ENCODE results near the gene ARHGEF28.

Gene ARHGEF28

DNA sequence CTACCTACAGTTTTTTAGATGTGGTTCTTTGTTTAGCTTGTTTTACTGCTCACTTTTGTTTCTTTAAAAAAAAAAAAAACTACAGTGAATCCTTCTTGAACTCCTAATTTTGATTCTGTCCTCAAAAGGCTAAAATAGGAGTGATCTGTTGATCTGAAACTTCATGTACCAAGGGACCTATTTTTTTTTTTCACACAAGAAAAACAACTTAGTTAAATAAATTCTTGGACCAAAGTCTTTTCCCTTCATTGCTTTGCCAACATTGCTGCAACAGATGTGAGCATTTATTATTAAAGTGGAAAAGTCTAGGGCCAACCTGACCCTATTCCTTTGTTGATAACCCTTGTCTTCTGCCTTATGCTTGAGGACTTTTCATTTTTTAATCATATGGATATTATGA, 236.8 kb downstream of the ARHGEF28 start:
- Histone ChIP-seq H3K4me3 (ENCODE audit: low read depth, low read length) (no peak overlapping the region), H3K36me3 (peaks cover 47% of the 10 kb centered on the region), H3K9me3 (no peaks in the 10 kb centered on the region), H3K27me3 (no peaks in the 10 kb centered on the region), H3K4me1 (no peaks in the 10 kb centered on the region)
- DNase-seq, result no peak
- TF ChIP-seq, protein P1, sequence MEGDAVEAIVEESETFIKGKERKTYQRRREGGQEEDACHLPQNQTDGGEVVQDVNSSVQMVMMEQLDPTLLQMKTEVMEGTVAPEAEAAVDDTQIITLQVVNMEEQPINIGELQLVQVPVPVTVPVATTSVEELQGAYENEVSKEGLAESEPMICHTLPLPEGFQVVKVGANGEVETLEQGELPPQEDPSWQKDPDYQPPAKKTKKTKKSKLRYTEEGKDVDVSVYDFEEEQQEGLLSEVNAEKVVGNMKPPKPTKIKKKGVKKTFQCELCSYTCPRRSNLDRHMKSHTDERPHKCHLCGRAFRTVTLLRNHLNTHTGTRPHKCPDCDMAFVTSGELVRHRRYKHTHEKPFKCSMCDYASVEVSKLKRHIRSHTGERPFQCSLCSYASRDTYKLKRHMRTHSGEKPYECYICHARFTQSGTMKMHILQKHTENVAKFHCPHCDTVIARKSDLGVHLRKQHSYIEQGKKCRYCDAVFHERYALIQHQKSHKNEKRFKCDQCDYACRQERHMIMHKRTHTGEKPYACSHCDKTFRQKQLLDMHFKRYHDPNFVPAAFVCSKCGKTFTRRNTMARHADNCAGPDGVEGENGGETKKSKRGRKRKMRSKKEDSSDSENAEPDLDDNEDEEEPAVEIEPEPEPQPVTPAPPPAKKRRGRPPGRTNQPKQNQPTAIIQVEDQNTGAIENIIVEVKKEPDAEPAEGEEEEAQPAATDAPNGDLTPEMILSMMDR (IDR thresholded peaks at IDR 0.05; ENCODE audit: low read depth, low read length), result no peak

DNA sequence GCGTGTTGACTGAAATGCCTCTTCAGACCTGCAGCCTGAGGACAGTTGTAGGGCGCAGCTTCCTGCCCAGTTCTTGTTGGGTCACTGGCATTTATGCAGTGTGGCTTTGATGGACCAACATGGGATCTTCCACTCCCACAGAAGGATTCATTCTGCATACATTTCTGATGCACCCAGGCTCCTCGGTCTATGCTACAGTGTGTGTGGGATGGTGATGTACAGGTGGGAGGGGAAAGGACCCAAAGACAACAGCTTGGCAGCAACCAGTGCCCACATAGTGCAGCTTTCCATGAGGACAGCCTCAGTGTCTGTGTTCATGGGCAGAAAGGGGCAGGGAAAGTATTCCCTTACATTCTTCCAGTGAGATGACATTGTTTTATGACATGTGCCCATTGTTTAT, 237.9 kb downstream of the ARHGEF28 start:
- H3K4me1 ChIP-seq, result no peaks in the 10 kb centered on the region
- no peaks in the 10 kb centered on the region for H3K9me3 ChIP-seq
- TF ChIP-seq, protein P1 (IDR thresholded peaks at IDR 0.05; ENCODE audit: low read depth, low read length), result no peak
- H3K36me3 ChIP-seq, result peaks cover 46% of the 10 kb centered on the region
- no peak overlapping the region for H3K4me3 ChIP-seq (ENCODE audit: low read depth, low read length)
- no peak for DNase-seq
- H3K27me3 ChIP-seq, result no peaks in the 10 kb centered on the region

DNA sequence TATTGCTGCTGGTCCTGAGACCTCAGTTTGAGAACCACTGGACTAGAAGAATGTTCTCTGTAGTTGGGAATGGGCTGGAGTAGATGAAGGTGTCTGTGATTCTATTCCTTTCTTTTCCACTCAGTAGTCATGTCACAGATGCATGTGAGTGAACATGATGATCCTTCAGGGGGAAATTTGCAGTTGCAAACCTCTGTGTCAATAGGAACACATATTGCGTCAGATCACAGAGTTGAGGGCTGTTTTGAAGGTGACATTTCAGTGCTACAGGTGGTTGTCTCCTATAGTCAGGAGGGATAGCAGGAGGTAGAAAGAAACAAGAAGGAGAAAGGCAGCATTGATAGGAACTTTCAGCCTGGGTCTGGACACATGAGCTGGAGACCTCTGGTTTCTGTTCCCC, 239.3 kb downstream of the ARHGEF28 start:
- H3K36me3 ChIP-seq, result peaks cover 46% of the 10 kb centered on the region
- TF ChIP-seq, protein P1 (IDR thresholded peaks at IDR 0.05; ENCODE audit: low read depth, low read length), result no peak
- no peak for DNase-seq
- H3K4me3 ChIP-seq (ENCODE audit: low read depth, low read length), result no peak overlapping the region
- no peaks in the 10 kb centered on the region for H3K9me3 ChIP-seq
- H3K4me1 ChIP-seq, result no peaks in the 10 kb centered on the region
- no peaks in the 10 kb centered on the region for H3K27me3 ChIP-seq

DNA sequence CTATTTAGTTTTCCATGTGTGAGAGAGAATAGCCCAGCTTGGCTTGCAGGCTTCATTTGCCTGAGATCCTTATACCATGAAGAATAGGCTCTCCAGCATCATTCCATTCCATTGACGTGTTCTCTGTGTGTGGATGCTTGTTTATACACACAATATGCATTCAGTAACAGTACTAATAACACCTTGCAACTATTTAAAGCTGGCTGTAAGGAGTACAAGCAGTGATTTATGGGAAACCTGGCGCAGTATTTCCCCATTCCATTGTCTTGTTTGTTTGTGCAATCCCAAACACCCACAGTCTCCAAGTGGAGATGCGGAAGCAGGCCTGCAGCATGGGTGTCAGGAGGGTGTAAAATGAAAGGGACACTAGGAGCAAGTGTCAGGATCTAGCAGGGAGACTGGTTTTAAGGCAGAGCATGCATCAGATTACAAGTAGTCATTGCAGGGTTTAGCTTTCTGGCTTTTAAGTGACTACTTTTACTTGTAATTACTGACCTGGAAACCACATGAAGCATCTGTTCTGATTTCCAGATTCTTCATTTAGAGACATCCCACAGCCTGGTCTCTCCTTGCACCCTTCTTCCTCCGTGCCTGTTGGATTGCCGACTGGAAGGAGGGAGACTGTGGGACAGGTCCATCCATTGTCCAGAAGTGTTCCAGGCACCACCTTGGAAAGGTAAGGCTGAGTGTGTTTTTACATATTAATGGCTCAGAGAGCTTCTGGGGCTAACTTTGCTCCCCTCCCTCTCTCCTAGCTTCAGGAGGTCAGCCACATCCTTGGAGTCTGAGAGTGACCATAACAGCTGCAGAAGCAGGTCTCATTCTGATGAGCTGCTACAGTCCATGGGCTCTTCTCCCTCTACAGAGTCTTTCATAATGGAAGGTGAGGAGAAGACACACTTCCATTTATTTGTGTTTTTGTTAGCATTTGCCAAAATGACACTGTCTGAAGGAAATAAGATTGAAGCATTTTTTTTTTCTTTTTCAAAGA, 241.6 kb downstream of the ARHGEF28 start:
- no peaks in the 10 kb centered on the region for H3K27me3 ChIP-seq
- H3K4me1 ChIP-seq, result no peaks in the 10 kb centered on the region

DNA sequence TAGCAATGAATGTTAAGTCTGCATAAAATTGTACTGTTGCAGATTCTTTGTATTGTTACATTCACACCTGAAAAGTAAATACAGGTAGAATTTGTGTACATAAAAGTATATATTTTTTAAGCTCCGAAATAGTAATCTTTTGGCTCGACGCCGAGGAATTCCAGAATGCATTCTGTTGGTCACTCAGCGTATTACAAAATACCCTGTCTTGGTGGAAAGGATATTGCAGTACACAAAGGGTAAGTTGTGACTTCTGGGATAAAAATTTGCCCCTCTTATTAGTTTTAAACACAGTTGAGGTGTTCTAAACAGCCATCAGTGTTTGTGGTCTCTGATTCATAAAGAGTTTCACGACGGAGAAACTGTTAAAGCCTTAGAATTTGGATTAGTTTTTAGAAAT, 257.6 kb downstream of the ARHGEF28 start:
- no peaks in the 10 kb centered on the region for H3K9me3 ChIP-seq
- H3K36me3 ChIP-seq, result peaks cover 48% of the 10 kb centered on the region
- no peak for DNase-seq
- TF ChIP-seq, protein P1 (IDR thresholded peaks at IDR 0.05; ENCODE audit: low read depth, low read length), result no peak
- H3K4me3 ChIP-seq (ENCODE audit: low read depth, low read length), result no peak overlapping the region
- H3K4me1 ChIP-seq, result no peaks in the 10 kb centered on the region
- H3K27me3 ChIP-seq, result no peaks in the 10 kb centered on the region

More for the DNA sequence above, 241.6 kb downstream of the ARHGEF28 start:
- Histone ChIP-seq H3K36me3 (peaks cover 46% of the 10 kb centered on the region), H3K9me3 (no peaks in the 10 kb centered on the region), H3K4me3 (ENCODE audit: low read depth, low read length) (no peak overlapping the region)
- no peak for DNase-seq
- TF ChIP-seq, protein P1 (IDR thresholded peaks at IDR 0.05; ENCODE audit: low read depth, low read length), result no peak

DNA sequence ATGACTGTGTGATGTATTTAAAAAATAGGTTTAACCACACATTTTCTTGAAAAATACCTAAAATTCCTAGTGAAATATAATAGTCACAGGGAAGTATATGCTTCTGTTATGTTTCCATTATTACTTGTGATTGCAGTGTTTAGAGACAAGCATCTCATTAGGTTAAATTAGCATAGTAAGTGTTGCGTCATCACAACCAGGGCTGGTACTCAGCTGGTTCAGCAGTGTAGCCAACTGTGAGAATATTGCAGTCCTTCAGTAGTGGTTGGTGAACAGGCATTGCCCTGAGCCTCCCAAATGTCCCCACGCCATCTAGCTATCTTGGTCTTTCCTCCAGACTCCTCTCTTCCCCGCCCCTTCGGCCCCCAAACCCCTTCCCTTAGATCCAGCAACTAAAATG, 261.7 kb downstream of the ARHGEF28 start:
- TF ChIP-seq, protein P1 (IDR thresholded peaks at IDR 0.05; ENCODE audit: low read depth, low read length), result no peak
- H3K4me3 ChIP-seq (ENCODE audit: low read depth, low read length), result no peak overlapping the region
- H3K9me3 ChIP-seq, result no peaks in the 10 kb centered on the region

More for the DNA sequence above, 261.7 kb downstream of the ARHGEF28 start:
- Histone ChIP-seq H3K27me3 (no peaks in the 10 kb centered on the region), H3K4me1 (no peaks in the 10 kb centered on the region), H3K36me3 (peaks cover 65% of the 10 kb centered on the region)
- no peak for DNase-seq

Data from BE2C (cell line).